ENCODE results near the gene MPDU1. TPM values are rescaled to one million over a fixed set of nuclear protein-coding genes. Genes with fewer than 3 reads are reported as not detected.
A peak's percentile ranks its signal among the peaks of the same experiment; 100 is the strongest.

Gene MPDU1
- polyA plus RNA-seq, 1 donor (not counting 4 experiments of a cell fraction or from before 2014, with no cell fraction given) = 57.8 TPM

DNA sequence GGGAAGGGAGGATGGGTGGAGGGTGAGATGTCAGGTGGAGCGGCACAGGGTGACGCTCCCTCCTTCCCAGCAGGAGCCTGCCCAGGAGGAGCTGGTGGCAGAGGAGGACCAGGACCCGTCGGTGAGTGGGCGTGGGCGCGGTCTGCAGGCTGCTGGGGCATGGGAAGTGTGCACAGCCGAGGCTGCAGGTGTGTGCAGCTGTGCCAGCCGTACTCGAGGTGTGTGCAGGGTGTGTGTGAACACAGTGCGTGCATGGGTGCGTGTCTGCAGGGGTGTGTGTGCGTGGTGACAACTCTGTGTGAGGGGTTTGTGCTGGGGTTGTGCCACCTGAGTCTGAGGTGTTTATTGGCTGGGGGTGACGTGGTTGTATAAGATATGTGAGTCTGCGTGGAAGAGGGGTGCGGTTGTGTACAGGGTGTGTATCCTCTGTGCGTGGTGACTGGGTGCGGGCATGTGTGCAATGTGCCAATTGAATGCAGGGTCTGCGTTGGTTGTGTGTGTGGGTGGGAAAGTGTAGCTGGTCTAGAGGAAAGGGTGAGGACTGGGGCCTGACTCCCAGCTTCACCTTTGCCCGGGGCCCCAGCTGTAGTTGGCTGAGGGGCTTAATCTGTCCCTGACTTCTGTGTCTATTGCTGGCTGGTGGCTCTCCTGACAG lies 34.1 kb upstream of the MPDU1 start:
- FAIRE-seq (no peak), DNase-seq (ENCODE audit: low read depth, low spot score) (no peak)
- H3K9me1 ChIP-seq (ENCODE audit: control insufficient read depth, extremely low read depth, insufficient read depth, low read length) = no peaks in the 10 kb centered on the region
- TF ChIP-seq EZH2 (IDR thresholded peaks at IDR 0.05; ENCODE audit: low read length) = no peak
- TF ChIP-seq, protein P1, sequence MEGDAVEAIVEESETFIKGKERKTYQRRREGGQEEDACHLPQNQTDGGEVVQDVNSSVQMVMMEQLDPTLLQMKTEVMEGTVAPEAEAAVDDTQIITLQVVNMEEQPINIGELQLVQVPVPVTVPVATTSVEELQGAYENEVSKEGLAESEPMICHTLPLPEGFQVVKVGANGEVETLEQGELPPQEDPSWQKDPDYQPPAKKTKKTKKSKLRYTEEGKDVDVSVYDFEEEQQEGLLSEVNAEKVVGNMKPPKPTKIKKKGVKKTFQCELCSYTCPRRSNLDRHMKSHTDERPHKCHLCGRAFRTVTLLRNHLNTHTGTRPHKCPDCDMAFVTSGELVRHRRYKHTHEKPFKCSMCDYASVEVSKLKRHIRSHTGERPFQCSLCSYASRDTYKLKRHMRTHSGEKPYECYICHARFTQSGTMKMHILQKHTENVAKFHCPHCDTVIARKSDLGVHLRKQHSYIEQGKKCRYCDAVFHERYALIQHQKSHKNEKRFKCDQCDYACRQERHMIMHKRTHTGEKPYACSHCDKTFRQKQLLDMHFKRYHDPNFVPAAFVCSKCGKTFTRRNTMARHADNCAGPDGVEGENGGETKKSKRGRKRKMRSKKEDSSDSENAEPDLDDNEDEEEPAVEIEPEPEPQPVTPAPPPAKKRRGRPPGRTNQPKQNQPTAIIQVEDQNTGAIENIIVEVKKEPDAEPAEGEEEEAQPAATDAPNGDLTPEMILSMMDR (optimal IDR thresholded peaks at IDR 0.05 in 1 of 3, IDR thresholded peaks at IDR 0.05 in 1 of 3, conservative IDR thresholded peaks at IDR 0.05 in 1 of 3; ENCODE audit: extremely low read depth in 1 of 3, insufficient read depth in 2 of 3, low read length in 3 of 3) = no peak
- dilution Hi-C loops (cut with MboI; ENCODE audit: extremely low pct_ligation_motif_present, low sequenced_read_pairs) = no loop called here
- no peaks in the 10 kb centered on the region for H3K79me2 ChIP-seq (ENCODE audit: control insufficient read depth, insufficient read depth, low read length)
- H3K9me3 ChIP-seq (ENCODE audit: control insufficient read depth, low read depth, low read length) = no peaks in the 10 kb centered on the region
- no peaks in the 10 kb centered on the region for H4K20me1 ChIP-seq (ENCODE audit: control insufficient read depth, extremely low read depth, insufficient read depth, low read length)
- H3K4me1 ChIP-seq (ENCODE audit: control insufficient read depth, extremely low read depth, insufficient read depth, low read length) = peaks cover 8% of the 10 kb centered on the region
- no peaks in the 10 kb centered on the region for H3K27me3 ChIP-seq (ENCODE audit: control insufficient read depth, extremely low read depth, insufficient read depth, low read length)
- H3K4me2 ChIP-seq (ENCODE audit: control insufficient read depth, extremely low read depth, insufficient read depth, low read depth, low read length) = peak overlapping the region; percentile 60
- H2AFZ ChIP-seq (ENCODE audit: control insufficient read depth, low read length) = peak overlapping the region; percentile 58
- peak overlapping the region in 2 of 3 experiments; percentile 8 to 34 for H3K4me3 ChIP-seq (ENCODE audit: control insufficient read depth in 2 of 3, extremely low read depth in 1 of 3, insufficient read depth in 2 of 3, low read depth in 1 of 3, low read length in 3 of 3)
- no peaks in the 10 kb centered on the region for H3K36me3 ChIP-seq (ENCODE audit: control insufficient read depth in 2 of 2, extremely low read depth in 1 of 2, insufficient read depth in 2 of 2, low read length in 2 of 2)
- H3K27ac ChIP-seq (ENCODE audit: control insufficient read depth, insufficient read depth, low read length) = no peak overlapping the region
- no peak overlapping the region for H3K9ac ChIP-seq (ENCODE audit: control insufficient read depth, extremely low read depth, insufficient read depth, low read length)

DNA sequence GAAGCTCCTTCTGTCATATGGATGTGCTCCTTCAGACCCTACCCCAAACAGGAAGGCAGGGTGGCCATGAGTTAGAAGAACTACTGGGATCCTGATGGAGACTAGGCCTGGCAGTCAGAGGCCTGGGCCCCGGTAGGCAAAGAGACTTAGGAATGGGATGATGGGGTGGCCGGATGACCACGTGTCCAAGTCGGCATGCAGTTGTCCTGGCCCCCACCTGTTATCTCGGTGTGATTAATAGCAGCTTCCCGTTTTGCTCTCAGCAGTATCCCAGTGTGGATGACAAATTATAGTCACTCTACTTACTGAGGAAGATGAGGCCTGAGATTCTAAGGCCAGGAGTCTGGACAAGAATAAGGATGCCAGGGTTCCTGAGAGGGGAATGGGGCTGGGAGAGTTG lies 33.3 kb upstream of the MPDU1 start:
- Histone ChIP-seq H3K9me1 (ENCODE audit: control insufficient read depth, extremely low read depth, insufficient read depth, low read length) (no peaks in the 10 kb centered on the region), H3K27ac (ENCODE audit: control insufficient read depth, insufficient read depth, low read length) (no peak overlapping the region)
- dilution Hi-C loops (cut with MboI; ENCODE audit: extremely low pct_ligation_motif_present, low sequenced_read_pairs) = no loop called here

More for the DNA sequence above, 33.3 kb upstream of the MPDU1 start:
- no peaks in the 10 kb centered on the region for H3K9me3 ChIP-seq (ENCODE audit: control insufficient read depth, low read depth, low read length)
- no peak for TF ChIP-seq EZH2 (IDR thresholded peaks at IDR 0.05; ENCODE audit: low read length)
- TF ChIP-seq, protein P1 (optimal IDR thresholded peaks at IDR 0.05 in 1 of 3, IDR thresholded peaks at IDR 0.05 in 1 of 3, conservative IDR thresholded peaks at IDR 0.05 in 1 of 3; ENCODE audit: extremely low read depth in 1 of 3, insufficient read depth in 2 of 3, low read length in 3 of 3) = no peak
- no peak overlapping the region for H3K4me2 ChIP-seq (ENCODE audit: control insufficient read depth, extremely low read depth, insufficient read depth, low read depth, low read length)
- FAIRE-seq (no peak), DNase-seq (ENCODE audit: low read depth, low spot score) (no peak)
- no peaks in the 10 kb centered on the region for H3K27me3 ChIP-seq (ENCODE audit: control insufficient read depth, extremely low read depth, insufficient read depth, low read length)
- no peaks in the 10 kb centered on the region for H3K79me2 ChIP-seq (ENCODE audit: control insufficient read depth, insufficient read depth, low read length)
- no peak overlapping the region for H2AFZ ChIP-seq (ENCODE audit: control insufficient read depth, low read length)
- peaks cover 8% of the 10 kb centered on the region for H3K4me1 ChIP-seq (ENCODE audit: control insufficient read depth, extremely low read depth, insufficient read depth, low read length)
- H3K4me3 ChIP-seq (ENCODE audit: control insufficient read depth in 2 of 3, extremely low read depth in 1 of 3, insufficient read depth in 2 of 3, low read depth in 1 of 3, low read length in 3 of 3) = no peak overlapping the region
- H4K20me1 ChIP-seq (ENCODE audit: control insufficient read depth, extremely low read depth, insufficient read depth, low read length) = no peaks in the 10 kb centered on the region
- H3K36me3 ChIP-seq (ENCODE audit: control insufficient read depth in 2 of 2, extremely low read depth in 1 of 2, insufficient read depth in 2 of 2, low read length in 2 of 2) = no peaks in the 10 kb centered on the region
- H3K9ac ChIP-seq (ENCODE audit: control insufficient read depth, extremely low read depth, insufficient read depth, low read length) = no peak overlapping the region

Measured in keratinocyte (primary cell).